Measurements from ENCODE around the gene TEKT3. TPM values are rescaled to one million over a fixed set of nuclear protein-coding genes. Genes with fewer than 3 reads are reported as not detected.
A peak's percentile ranks its signal among the peaks of the same experiment; 100 is the strongest.

Gene TEKT3
- total and polyA plus RNA-seq, 2 of the 4 experiments (the other 2 are of a cell fraction) = 0.15 TPM; not detected in 1

DNA sequence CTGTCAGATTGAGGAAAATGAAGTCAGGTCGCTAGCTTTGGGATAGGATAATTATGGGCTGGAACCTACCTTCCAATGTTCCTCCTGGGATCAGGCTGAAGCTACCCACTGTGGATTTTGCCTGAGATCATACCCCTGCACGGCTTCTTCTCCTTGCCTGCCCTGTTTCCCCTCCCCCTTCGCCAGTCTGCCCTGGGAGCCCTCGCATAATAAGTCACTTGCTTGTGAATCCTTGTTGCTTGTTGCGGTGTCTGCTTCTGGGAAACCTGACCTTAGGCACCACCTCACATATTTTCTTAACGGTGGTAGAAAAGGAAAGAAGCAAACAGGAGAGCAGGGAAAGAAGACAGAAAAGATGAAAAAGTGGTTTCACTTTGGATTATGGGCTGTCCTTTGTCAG, 63.0 kb downstream of the TEKT3 start:
- Histone ChIP-seq H2AK5ac (ENCODE audit: low read depth, low read length) (peak overlapping the region; percentile 80), H3K18ac (ENCODE audit: low read depth, low read length) (peak overlapping the region; percentile 95), H3K27me3 (ENCODE audit: control insufficient read depth, insufficient read depth, low read length) (no peaks in the 10 kb centered on the region; the same call in 1 of the 2 replicates), H2BK5ac (ENCODE audit: low read depth, low read length, poor library complexity, severe bottlenecking) (peak overlapping the region; percentile 58), H3K9me1 (ENCODE audit: insufficient read depth, low read length) (peaks cover 9% of the 10 kb centered on the region), H2BK20ac (ENCODE audit: low read depth, low read length) (peak overlapping the region; percentile 93), H3K9ac (ENCODE audit: low read depth, low read length) (peak overlapping the region; percentile 71), H3K4me3 (ENCODE audit: insufficient read depth, low read depth, low read length) (peak overlapping the region; percentile 27; the same call in 1 of the 2 replicates), H3K79me1 (ENCODE audit: low read depth in 1 of 2, low read length in 2 of 2) (no peaks in the 10 kb centered on the region), H3K23ac (ENCODE audit: low read depth, low read length) (peak overlapping the region; percentile 45), H2AK9ac (replicated peaks; ENCODE audit: low read depth, low read length, poor library complexity) (peak overlapping the region; percentile 17), H4K91ac (ENCODE audit: insufficient read depth, low read depth, low read length) (peak overlapping the region; percentile 74), H2BK120ac (ENCODE audit: low read depth, low read length) (peak overlapping the region; percentile 85), H3K4ac (ENCODE audit: low read depth, low read length) (peak overlapping the region; percentile 91), H3K4me2 (ENCODE audit: low read depth, low read length) (peak overlapping the region; percentile 94), H3K9me3 (ENCODE audit: control insufficient read depth, insufficient read depth, low read length) (peaks cover 6% of the 10 kb centered on the region), H2AFZ (replicated peaks; ENCODE audit: low read length, poor library complexity) (peak overlapping the region; percentile 57), H3K4me1 (ENCODE audit: control insufficient read depth, insufficient read depth, low read length) (peaks cover 17% of the 10 kb centered on the region), H2BK15ac (ENCODE audit: low read depth, low read length) (peak overlapping the region; percentile 45; the same call in 1 of the 3 replicates), H3K36me3 (ENCODE audit: control insufficient read depth, insufficient read depth, low read length) (no peaks in the 10 kb centered on the region), H3K27ac (ENCODE audit: insufficient read depth, low read length) (peak overlapping the region; percentile 83), H4K8ac (ENCODE audit: low read depth in 2 of 2, low read length in 2 of 2) (peak overlapping the region; percentile 5 to 55), H4K20me1 (ENCODE audit: insufficient read depth, low read length) (peaks cover 6% of the 10 kb centered on the region; the same call in 1 of the 2 replicates), H3K56ac (ENCODE audit: extremely low read depth, insufficient read depth, low read length) (peak overlapping the region; percentile 66; the same call in 1 of the 2 replicates), H3K14ac (replicated peaks; ENCODE audit: low read depth, low read length) (peak overlapping the region; percentile 90), H4K5ac (ENCODE audit: low read depth, low read length) (peak overlapping the region; percentile 91)
- CTCF ChIA-PET = no interaction called here
- in situ Hi-C loops (cut with MboI; ENCODE audit: low sequenced_read_pairs) (no loop called here), dilution Hi-C loops (cut with HindIII; ENCODE audit: low sequenced_read_pairs, unreplicated experiment) (no loop called here), intact Hi-C loops (cut with micrococcal nuclease) (no loop called here)
- no peak for DNase-seq
- TF ChIP-seq MAZ (IDR thresholded peaks at IDR 0.05; ENCODE audit: borderline replicate concordance, low read depth, low read length) (no peak), RCOR1 (IDR thresholded peaks at IDR 0.05; ENCODE audit: insufficient replicate concordance, low read length) (no peak), MAFK (IDR thresholded peaks at IDR 0.05; ENCODE audit: low read depth, low read length) (no peak), CHD1 (IDR thresholded peaks at IDR 0.05; ENCODE audit: low read depth, low read length) (no peak), CEBPB (IDR thresholded peaks at IDR 0.05; ENCODE audit: low read depth, low read length) (no peak), FOS (IDR thresholded peaks at IDR 0.05; ENCODE audit: low read depth, low read length) (no peak), BHLHE40 (IDR thresholded peaks at IDR 0.05; ENCODE audit: low read depth, low read length) (no peak), RFX5 (IDR thresholded peaks at IDR 0.05; ENCODE audit: low read depth, low read length) (no peak), POLR2A (IDR thresholded peaks at IDR 0.05; ENCODE audit: low read depth, low read length) (no peak), SMC3 (IDR thresholded peaks at IDR 0.05; ENCODE audit: low read depth, low read length) (no peak), MXI1 (IDR thresholded peaks at IDR 0.05; ENCODE audit: borderline replicate concordance, low read depth, low read length) (no peak), RAD21 (IDR thresholded peaks at IDR 0.05; ENCODE audit: low read length) (no peak), NFE2L2 (IDR thresholded peaks at IDR 0.05; ENCODE audit: low read depth, low read length) (no peak)
- TF ChIP-seq, protein P1, sequence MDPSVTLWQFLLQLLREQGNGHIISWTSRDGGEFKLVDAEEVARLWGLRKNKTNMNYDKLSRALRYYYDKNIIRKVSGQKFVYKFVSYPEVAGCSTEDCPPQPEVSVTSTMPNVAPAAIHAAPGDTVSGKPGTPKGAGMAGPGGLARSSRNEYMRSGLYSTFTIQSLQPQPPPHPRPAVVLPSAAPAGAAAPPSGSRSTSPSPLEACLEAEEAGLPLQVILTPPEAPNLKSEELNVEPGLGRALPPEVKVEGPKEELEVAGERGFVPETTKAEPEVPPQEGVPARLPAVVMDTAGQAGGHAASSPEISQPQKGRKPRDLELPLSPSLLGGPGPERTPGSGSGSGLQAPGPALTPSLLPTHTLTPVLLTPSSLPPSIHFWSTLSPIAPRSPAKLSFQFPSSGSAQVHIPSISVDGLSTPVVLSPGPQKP (IDR thresholded peaks at IDR 0.05; ENCODE audit: borderline replicate concordance, low read depth, low read length) = no peak
- TF ChIP-seq, protein P2, sequence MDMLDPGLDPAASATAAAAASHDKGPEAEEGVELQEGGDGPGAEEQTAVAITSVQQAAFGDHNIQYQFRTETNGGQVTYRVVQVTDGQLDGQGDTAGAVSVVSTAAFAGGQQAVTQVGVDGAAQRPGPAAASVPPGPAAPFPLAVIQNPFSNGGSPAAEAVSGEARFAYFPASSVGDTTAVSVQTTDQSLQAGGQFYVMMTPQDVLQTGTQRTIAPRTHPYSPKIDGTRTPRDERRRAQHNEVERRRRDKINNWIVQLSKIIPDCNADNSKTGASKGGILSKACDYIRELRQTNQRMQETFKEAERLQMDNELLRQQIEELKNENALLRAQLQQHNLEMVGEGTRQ (IDR thresholded peaks at IDR 0.05; ENCODE audit: low read depth, low read length) = no peak
- TF ChIP-seq, protein P3, sequence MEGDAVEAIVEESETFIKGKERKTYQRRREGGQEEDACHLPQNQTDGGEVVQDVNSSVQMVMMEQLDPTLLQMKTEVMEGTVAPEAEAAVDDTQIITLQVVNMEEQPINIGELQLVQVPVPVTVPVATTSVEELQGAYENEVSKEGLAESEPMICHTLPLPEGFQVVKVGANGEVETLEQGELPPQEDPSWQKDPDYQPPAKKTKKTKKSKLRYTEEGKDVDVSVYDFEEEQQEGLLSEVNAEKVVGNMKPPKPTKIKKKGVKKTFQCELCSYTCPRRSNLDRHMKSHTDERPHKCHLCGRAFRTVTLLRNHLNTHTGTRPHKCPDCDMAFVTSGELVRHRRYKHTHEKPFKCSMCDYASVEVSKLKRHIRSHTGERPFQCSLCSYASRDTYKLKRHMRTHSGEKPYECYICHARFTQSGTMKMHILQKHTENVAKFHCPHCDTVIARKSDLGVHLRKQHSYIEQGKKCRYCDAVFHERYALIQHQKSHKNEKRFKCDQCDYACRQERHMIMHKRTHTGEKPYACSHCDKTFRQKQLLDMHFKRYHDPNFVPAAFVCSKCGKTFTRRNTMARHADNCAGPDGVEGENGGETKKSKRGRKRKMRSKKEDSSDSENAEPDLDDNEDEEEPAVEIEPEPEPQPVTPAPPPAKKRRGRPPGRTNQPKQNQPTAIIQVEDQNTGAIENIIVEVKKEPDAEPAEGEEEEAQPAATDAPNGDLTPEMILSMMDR (conservative IDR thresholded peaks at IDR 0.05; ENCODE audit: low read depth, low read length) = no peak
- ATAC-seq (ENCODE audit: low read depth) = peak; percentile 15; the same call in 1 of the 2 replicates
- POLR2A ChIA-PET (ENCODE audit: unreplicated experiment) = no interaction called here
- WGBS, 2 experiments (ENCODE audit: extremely low coverage in 2 of 2, insufficient read length in 1 of 2) = no CpG with 5 or more reads among the region's 6 CpGs
- BruUV-seq (replicated peaks) = no TSS peak
